ENCODE measurements around the gene NUCB1.

NUCB1 gene

DNA sequence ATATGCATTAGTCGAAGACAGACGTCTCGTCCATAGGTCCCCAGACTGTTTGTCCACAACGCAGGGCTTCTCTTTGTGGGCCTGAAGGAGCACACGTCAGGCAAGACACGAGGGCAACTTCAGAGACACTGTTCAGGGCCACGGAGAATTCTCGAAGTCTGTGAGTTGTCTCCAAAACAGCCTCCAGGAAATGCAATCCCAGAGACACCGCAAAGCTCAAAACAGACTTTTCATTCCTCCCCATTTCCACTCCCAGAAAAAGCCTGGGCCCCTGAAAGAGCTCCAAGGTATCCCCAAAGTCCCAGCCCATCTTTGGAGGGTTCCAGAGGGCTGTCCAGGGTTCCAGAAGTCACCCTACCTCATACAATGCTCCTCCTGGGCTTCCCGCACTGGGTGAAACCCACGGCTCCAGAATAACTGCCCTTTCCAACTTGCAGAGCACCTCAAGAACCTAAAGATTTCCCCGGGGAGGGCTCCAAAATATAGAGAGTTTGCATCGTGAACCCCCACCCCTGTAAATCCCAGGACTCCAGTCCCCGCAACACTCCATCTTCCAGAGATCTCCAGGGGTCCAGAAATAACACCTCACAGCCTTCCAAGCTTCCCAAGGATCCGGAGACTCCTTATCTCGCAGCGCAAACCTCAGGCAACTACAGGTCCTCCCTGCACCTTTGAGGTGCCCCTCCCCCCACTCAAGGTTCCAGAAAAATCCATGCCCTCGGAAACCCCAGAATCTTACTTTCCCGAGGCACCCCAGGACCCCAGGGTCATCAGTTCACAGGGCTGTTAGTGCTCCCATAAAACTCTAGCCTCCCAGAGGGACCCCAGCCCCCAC lies 64.3 kb downstream of the NUCB1 start:
- DNase-seq: peak; percentile 68

- peak; percentile 96 for DNase-seq
These were observed 65.1 kb downstream of the NUCB1 start, which contains the start of gene FTL for GRCh38 chr19:48965040-48965805. TSS of gene FTL (plus strand) at chr19:48965309. CDS start at chr19:48965508, 199 bp downstream.

DNA sequence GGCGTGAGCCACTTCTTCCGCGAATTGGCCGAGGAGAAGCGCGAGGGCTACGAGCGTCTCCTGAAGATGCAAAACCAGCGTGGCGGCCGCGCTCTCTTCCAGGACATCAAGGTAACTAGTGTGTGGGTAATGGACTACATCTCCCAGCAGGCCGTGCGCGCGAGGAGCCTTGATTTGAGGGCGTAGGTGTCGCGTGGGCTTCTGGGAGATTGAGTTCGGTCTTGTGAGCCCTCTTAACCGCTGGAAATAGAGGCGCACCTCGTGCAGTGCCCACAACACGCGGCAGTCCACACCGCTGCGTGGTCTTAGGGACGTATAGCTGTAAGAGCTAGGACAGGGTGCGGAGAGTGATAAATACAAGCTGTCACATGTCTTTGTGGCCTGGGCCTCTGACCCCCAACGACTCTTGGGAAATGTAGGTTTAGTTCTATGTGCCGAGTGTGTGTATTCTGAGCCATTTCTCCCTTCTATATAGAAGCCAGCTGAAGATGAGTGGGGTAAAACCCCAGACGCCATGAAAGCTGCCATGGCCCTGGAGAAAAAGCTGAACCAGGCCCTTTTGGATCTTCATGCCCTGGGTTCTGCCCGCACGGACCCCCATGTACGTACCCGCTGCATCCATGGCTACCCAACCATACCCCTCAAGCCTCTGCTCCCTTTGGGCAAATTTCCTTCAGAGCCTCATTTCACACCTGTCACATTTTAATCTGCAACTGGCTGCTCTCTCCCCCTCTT lies 65.9 kb downstream of the NUCB1 start:
- peak; percentile 97 for DNase-seq

GRCh38 chr19:48966541-48967345 lies 66.6 kb downstream of the NUCB1 start:
- DNase-seq: no peak

DNA sequence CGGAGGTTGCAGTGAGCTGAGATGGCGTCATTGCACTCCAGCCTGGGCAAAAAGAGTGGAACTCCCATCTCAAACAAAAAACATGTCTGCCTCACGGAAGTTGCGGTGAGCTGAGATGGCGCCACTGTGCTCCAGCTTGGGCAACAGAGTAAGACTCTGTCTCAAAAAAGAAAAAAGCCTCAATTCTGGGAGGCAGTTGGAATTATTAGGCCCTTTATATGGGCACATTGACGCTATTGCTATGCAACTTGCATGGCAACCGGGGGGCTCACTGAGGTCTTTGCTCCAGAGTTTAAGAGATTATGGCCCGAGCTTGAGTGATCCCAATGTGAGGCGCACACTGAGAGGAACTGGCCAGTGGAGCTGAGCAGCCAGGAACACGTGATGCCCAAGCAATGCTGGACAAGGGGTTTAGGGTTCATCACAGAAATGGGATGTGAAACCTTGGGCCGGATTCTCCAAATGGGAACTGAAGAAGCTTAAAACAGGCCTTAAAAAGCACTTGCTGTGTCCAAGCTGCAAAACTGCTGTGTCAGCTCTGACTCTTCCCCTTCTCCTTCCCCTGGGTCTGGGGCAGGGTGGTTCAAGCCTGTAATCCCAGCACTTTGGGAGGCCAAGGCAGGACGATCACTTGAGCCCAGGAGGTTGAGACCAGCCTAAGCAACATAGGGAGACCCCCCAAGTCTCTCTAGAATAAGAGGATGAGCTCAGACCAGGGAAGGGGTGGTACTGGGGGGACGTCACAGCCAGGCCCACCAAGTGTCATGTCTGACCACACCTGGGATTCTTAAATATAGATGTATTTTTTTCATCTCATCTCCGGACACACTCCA lies 67.5 kb downstream of the NUCB1 start:
- DNase-seq: no peak

- no peak for DNase-seq
These were observed 68.1 kb downstream of the NUCB1 start for GRCh38 chr19:48968179-48968661.

- DNase-seq: no peak
These were observed 68.7 kb downstream of the NUCB1 start for GRCh38 chr19:48968813-48969218.

GRCh38 chr19:48969276-48970138 lies 69.4 kb downstream of the NUCB1 start:
- no peak for DNase-seq

- DNase-seq: no peak
These were observed 70.1 kb downstream of the NUCB1 start for GRCh38 chr19:48970139-48970766.

GRCh38 chr19:48970923-48971395 lies 70.8 kb downstream of the NUCB1 start:
- peak; percentile 96 for DNase-seq
